HEK293 (cell line): ENCODE measurements around the gene OSBPL10.

Experiments used
- CTCF ChIA-PET: fragments of 350-600 bp; formaldehyde crosslinking; extraction: SDS; loops from one replicate; lab custom pipeline; 2021; ENCODE audit warnings: antibody characterized with exemption; lab: Yijun Ruan, JAX
- POLR2A ChIA-PET: fragments of 300-600 bp; formaldehyde crosslinking; extraction: SDS; loops from one replicate; lab custom pipeline; 2020; ENCODE audit warnings: antibody characterized with exemption, inconsistent platforms; lab: Yijun Ruan, JAX
- H3K27ac ChIP-seq: fragments of 200-500 bp; sonication (Bioruptor generic); 2 replicates; pipeline ENCODE4 v1.5.1; 2014; ENCODE audit warnings: low read depth, low read length, control low read depth, inconsistent platforms; ENCODE audit errors: extremely low read depth
- H3K36me3 ChIP-seq, 2 experiments: fragments of 200-500 bp in 1 of 2; sonication (Bioruptor generic) in 1 of 2; 1 replicate in 1 of 2; 2 replicates in 1 of 2; pipeline ENCODE4 v1.5.1; 2014 to 2017; ENCODE audit warnings: inconsistent platforms in 2 of 2, low read length in 2 of 2; ENCODE audit not compliant: control insufficient read depth in 2 of 2, insufficient read depth in 1 of 2
- H3K4me1 ChIP-seq: fragments of 200-500 bp; sonication (Bioruptor generic); 2 replicates; pipeline ENCODE4 v1.5.1; 2014; ENCODE audit warnings: mild to moderate bottlenecking, low read length, inconsistent platforms; ENCODE audit not compliant: control insufficient read depth, insufficient read depth
- H3K4me3 ChIP-seq: 2 replicates; pipeline ENCODE4 v1.5.1; 2011; ENCODE audit warnings: low read depth, mild to moderate bottlenecking, control low read depth, low read length, moderate library complexity
- H3K9me3 ChIP-seq: fragments of 200-500 bp; sonication (Bioruptor generic); 2 replicates; pipeline ENCODE4 v1.5.1; 2014; ENCODE audit warnings: low read depth, low read length, inconsistent platforms; ENCODE audit not compliant: control insufficient read depth, insufficient read depth
- CTCF ChIP-seq: fragments of 450-650 bp; formaldehyde crosslinking; IDR thresholded peaks from 2 replicates; pipeline ENCODE4 v1.5.1; 2016; ENCODE audit warnings: missing biosample characterization, missing genetic modification characterization
- ELK4 ChIP-seq: IDR thresholded peaks from 2 replicates; pipeline ENCODE4 v1.6.1; 2011; ENCODE audit warnings: mild to moderate bottlenecking, low read depth, low read length, borderline replicate concordance
- KLF10 ChIP-seq: fragments of 450-650 bp; IDR thresholded peaks from 2 replicates; pipeline ENCODE4 v1.5.1; 2018; ENCODE audit warnings: missing biosample characterization, mild to moderate bottlenecking, missing genetic modification characterization
- REPIN1 ChIP-seq: fragments of 450-650 bp; formaldehyde crosslinking; IDR thresholded peaks from 2 replicates; pipeline ENCODE4 v1.5.1; 2017; ENCODE audit warnings: missing biosample characterization, missing genetic modification characterization, low read depth
- ZBTB44 ChIP-seq: fragments of 450-650 bp; IDR thresholded peaks from 2 replicates; pipeline ENCODE4 v1.5.1; 2018; ENCODE audit warnings: missing biosample characterization, mild to moderate bottlenecking, missing genetic modification characterization
- ZFP37 ChIP-seq: fragments of 450-650 bp; formaldehyde crosslinking; IDR thresholded peaks from 2 replicates; pipeline ENCODE4 v1.5.1; 2016; ENCODE audit warnings: missing biosample characterization, missing genetic modification characterization
- ZNF133 ChIP-seq: fragments of 450-650 bp; formaldehyde crosslinking; IDR thresholded peaks from 2 replicates; pipeline ENCODE4 v1.5.1; 2016; ENCODE audit warnings: missing biosample characterization, missing genetic modification characterization
- ZNF211 ChIP-seq: fragments of 450-650 bp; formaldehyde crosslinking; IDR thresholded peaks from 2 replicates; pipeline ENCODE4 v1.5.1; 2016; ENCODE audit warnings: low read depth, missing biosample characterization, missing genetic modification characterization
- ZNF280C ChIP-seq: fragments of 450-650 bp; formaldehyde crosslinking; IDR thresholded peaks from 2 replicates; pipeline ENCODE4 v1.5.1; 2016; ENCODE audit warnings: missing biosample characterization, missing genetic modification characterization
- ZNF529 ChIP-seq: fragments of 450-650 bp; formaldehyde crosslinking; IDR thresholded peaks from 2 replicates; pipeline ENCODE4 v1.5.1; 2017; ENCODE audit warnings: missing genetic modification characterization, missing biosample characterization; ENCODE audit not compliant: insufficient replicate concordance
- TF ChIP-seq, protein P1 (sequence below): fragments of 450-650 bp; IDR thresholded peaks from 2 replicates; pipeline ENCODE4 v1.5.1; 2018; ENCODE audit warnings: missing biosample characterization, missing genetic modification characterization

The OSBPL10 gene

GRCh38 chr3:31979001-31979697 lies 1.9 kb downstream of the OSBPL10 start (continued):
- no peak for TF ChIP-seq ELK4
- no peak for TF ChIP-seq ZFP37 (tag by site-specific recombination)
- TF ChIP-seq ZBTB44: no peak
- TF ChIP-seq ZNF133: no peak
- TF ChIP-seq REPIN1 (tag by site-specific recombination): no peak
- TF ChIP-seq, all 188 proteins: peak for 0

DNA sequence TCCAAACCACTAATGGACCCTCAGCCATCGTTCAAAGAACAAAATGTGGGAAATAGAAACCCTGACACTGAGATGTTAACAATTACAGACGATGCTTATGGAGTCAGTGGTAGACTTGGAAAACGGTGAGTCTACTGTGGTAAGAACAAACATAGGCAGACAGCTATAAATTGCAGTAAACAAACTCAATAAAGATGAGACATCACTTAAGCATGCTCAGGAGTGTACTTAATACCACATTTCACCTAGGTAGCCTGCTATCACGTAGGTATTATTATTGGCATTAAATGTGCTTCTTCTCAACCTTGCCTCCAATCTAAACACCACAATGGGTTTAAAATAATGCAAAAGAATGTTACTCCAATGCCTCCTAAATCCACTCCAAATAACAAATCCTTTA lies 2.5 kb downstream of the OSBPL10 start:
- POLR2A ChIA-PET: no interaction called here
- H3K4me3 ChIP-seq: no peak overlapping the region
- H3K4me1 ChIP-seq: peaks cover 3% of the 10 kb centered on the region; the same call in 1 of the 2 replicates
- CTCF ChIA-PET: interaction anchor here (0.5 kb wide), 1 partner anchor 614 kb away, joined by 4 read pairs; no protein-coding TSS in a partner anchor
- H3K36me3 ChIP-seq: no peaks in the 10 kb centered on the region
- H3K27ac ChIP-seq: no peak overlapping the region
- no peak for TF ChIP-seq CTCF (tag by site-specific recombination)
- H3K9me3 ChIP-seq: no peaks in the 10 kb centered on the region

GRCh38 chr3:31977736-31978135 lies 3.3 kb downstream of the OSBPL10 start:
- POLR2A ChIA-PET: no interaction called here
- Histone ChIP-seq H3K4me3 (no peak overlapping the region), H3K36me3 (no peaks in the 10 kb centered on the region), H3K4me1 (peaks cover 3% of the 10 kb centered on the region; the same call in 1 of the 2 replicates), H3K9me3 (no peaks in the 10 kb centered on the region), H3K27ac (no peak overlapping the region)
- CTCF ChIA-PET: no interaction called here
- no peak for TF ChIP-seq ZNF529
- no peak for TF ChIP-seq ZNF280C (tag by site-specific recombination)
- TF ChIP-seq ZNF211 (tag by site-specific recombination): no peak
- TF ChIP-seq ELK4: no peak
- no peak for TF ChIP-seq KLF10
- TF ChIP-seq, protein P1, sequence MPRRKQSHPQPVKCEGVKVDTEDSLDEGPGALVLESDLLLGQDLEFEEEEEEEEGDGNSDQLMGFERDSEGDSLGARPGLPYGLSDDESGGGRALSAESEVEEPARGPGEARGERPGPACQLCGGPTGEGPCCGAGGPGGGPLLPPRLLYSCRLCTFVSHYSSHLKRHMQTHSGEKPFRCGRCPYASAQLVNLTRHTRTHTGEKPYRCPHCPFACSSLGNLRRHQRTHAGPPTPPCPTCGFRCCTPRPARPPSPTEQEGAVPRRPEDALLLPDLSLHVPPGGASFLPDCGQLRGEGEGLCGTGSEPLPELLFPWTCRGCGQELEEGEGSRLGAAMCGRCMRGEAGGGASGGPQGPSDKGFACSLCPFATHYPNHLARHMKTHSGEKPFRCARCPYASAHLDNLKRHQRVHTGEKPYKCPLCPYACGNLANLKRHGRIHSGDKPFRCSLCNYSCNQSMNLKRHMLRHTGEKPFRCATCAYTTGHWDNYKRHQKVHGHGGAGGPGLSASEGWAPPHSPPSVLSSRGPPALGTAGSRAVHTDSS (tag by site-specific recombination): no peak
